ENCODE data around the gene MEF2B.

MEF2B gene

DNA sequence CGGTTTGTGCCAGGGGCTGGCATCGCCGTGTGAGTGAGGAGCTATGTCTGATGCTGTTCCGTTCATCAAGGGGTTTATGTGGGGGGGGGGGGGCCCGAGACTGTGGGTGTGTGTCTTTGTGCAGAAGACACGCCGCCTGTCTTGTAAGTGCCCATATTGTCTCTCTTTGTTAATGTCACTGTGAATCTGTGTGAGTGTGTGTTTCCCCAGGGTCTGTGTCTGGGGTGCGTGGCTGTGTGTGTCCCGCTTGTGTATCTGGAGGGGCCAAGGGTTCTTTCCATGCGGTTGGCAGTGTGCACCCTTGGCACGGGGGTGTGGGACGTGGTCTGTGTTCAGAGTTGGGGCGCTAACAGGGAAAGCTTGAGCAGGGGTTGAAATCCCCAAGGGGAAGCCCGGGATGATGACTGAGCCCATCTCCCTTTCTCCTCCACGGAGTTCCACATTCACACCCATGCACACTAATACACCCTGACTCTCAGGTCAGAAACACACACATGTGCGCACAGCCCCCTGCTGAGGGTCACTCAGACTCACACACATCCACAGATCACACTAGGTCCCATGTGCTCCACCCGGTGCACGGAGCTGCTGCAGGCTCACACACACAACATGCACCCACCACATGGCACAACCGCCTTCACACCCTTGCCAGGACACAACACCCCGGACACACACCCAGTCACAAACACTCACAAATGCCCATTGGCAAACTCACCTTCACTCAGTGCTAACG lies 43.5 kb upstream of the MEF2B start:
- H3K4me1 ChIP-seq = no peaks in the 10 kb centered on the region

GRCh38 chr19:19212916-19213315 lies 42.9 kb upstream of the MEF2B start:
- Histone ChIP-seq H3K9me3 (no peaks in the 10 kb centered on the region; the same call in 1 of the 2 replicates), H3K36me3 (no peaks in the 10 kb centered on the region), H3K27me3 (peaks cover 29% of the 10 kb centered on the region), H3K4me3 (ENCODE audit: low read depth, low read length) (no peak overlapping the region), H3K4me1 (no peaks in the 10 kb centered on the region)
- DNase-seq = no peak
- TF ChIP-seq CTCF (IDR thresholded peaks at IDR 0.05; ENCODE audit: low read depth, low read length) = no peak

More for the DNA sequence above, 43.5 kb upstream of the MEF2B start:
- Histone ChIP-seq H3K27me3 (peaks cover 29% of the 10 kb centered on the region), H3K36me3 (no peaks in the 10 kb centered on the region), H3K9me3 (no peaks in the 10 kb centered on the region; the same call in 1 of the 2 replicates), H3K4me3 (ENCODE audit: low read depth, low read length) (no peak overlapping the region)
- DNase-seq = no peak
- no peak for TF ChIP-seq CTCF (IDR thresholded peaks at IDR 0.05; ENCODE audit: low read depth, low read length)

GRCh38 chr19:19211499-19212420 lies 41.7 kb upstream of the MEF2B start, which contains the start of gene NCAN:
TSS of gene NCAN (plus strand) at chr19:19211958. CDS start at chr19:19216954, 4,996 bp downstream.
- TF ChIP-seq CTCF (IDR thresholded peaks at IDR 0.05; ENCODE audit: low read depth, low read length) = no peak
- H3K36me3 ChIP-seq = no peaks in the 10 kb centered on the region
- peaks cover 29% of the 10 kb centered on the region for H3K27me3 ChIP-seq
- H3K4me3 ChIP-seq (ENCODE audit: low read depth, low read length) = no peak within 1 kb of the TSS
- H3K9me3 ChIP-seq = no peaks in the 10 kb centered on the region; the same call in 1 of the 2 replicates
- H3K4me1 ChIP-seq = no peaks in the 10 kb centered on the region
- no peak for DNase-seq

DNA sequence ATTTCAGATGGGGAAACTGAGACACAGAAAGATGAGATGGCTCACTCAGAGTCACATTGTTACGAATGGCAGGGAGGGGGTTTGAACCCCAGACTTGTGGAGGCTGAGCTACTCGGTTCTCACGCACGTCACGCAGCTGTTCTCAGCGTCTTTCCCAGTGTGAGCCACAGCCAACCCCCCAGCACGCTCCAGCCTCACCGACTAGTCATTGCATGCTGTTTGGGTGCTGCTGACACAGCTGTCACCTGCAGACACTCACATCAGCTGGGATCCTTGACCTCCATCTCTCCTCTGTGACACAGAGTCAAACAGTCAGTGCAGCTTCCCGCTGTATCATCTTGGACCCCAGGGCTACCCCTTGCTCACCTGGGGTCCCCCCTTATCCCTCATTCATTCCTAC lies 39.3 kb upstream of the MEF2B start:
- H3K36me3 ChIP-seq = no peaks in the 10 kb centered on the region
- H3K9me3 ChIP-seq = no peaks in the 10 kb centered on the region
- no peaks in the 10 kb centered on the region for H3K4me1 ChIP-seq
- H3K27me3 ChIP-seq = peaks cover 34% of the 10 kb centered on the region
- no peak for DNase-seq
- no peak for TF ChIP-seq CTCF (IDR thresholded peaks at IDR 0.05; ENCODE audit: low read depth, low read length)
- H3K4me3 ChIP-seq (ENCODE audit: low read depth, low read length) = no peak overlapping the region

DNA sequence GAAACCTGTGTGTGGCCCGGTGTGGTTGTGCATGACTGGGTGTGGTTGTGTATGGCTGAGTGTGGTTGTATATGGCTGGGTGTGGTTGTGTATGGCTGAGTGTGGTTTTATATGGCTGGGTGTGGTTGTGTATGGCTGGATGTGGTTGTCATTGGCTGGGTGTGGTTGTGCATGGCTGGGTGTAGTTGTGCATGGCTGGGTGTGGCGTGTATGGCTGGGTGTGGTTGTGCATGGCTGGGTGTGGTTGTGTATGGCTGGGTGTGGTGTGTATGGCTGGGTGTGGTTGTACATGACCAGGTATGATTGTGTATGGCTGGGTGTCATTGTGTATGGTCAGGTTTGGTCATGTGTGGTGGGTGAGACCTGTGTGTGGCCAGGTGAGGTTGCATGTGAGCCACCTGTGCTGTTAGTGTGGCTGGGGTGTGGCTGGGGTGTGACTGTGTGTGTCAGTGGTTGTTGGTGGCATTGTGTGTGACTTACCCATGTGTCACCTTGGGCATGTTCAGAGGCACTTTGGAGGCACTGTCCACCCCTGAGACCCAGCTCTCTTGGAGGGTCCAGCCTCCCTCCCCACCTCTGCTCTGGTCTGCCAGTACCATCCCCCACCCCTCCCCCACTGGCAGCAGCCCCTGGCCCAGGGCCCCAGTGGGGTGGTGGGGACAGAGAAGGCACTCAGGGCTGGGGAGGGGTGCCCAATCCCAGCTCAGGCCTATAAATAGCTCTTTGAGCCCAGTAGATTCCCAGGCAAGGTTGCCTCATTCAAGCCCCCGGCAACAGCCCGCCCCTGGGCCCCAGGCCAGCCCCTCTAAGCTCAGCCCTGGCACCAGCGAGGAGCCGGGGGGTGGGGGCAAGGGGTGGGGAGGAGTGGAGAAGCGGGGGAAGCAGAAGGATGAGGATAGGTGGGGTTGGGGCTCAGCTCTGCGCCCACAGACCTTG lies 37.8 kb upstream of the MEF2B start:
- Histone ChIP-seq H3K9me3 (no peaks in the 10 kb centered on the region), H3K36me3 (no peaks in the 10 kb centered on the region), H3K4me1 (no peaks in the 10 kb centered on the region), H3K27me3 (peaks cover 23% of the 10 kb centered on the region), H3K4me3 (ENCODE audit: low read depth, low read length) (no peak overlapping the region)
- no peak for DNase-seq
- TF ChIP-seq CTCF (IDR thresholded peaks at IDR 0.05; ENCODE audit: low read depth, low read length) = no peak
